Measurements from ENCODE around the gene IFRD2.

IFRD2 gene

DNA sequence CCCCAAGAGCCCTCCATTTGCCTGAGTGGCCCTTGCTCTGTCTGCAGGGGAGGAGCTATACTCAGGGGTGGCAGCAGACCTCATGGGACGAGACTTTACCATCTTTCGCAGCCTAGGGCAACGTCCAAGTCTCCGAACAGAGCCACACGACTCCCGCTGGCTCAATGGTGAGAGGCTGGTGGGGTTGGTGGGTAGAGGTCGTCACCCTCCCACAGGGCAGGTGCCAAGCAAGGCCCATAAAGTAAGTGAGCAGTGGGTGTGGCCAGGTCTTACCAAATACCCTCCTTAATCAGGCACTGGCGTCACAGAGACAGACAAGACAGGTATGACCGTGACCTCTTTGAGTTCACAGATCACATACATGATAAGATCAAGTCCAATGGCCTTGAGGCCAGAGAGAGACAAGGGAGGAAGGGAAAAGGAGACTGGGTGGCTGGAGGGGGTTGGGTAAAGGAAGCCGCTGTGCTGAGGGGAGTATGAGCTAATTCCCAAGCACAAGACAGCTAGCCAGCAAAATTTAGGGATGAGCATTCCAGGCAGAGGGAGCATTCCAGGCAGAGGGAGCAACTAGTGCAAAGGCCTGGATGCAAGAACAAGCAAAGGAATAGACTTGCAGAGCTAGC, 20.8 kb downstream of the IFRD2 start:
- no peak overlapping the region for H3K27ac ChIP-seq
- peaks cover 59 to 71% (median 68%) of the 10 kb centered on the region in 11 experiments for H3K27me3 ChIP-seq
- H3K4me2 ChIP-seq, result no peak overlapping the region
- H3K4me1 ChIP-seq, result peaks cover 13 to 64% (median 51%) of the 10 kb centered on the region in 10 experiments; a peak in 18 of 20 replicates
- peak overlapping the region in 2 of 11 experiments; percentile 3 to 15; a peak in 1 of 22 replicates for H3K9ac ChIP-seq
- no peaks in the 10 kb centered on the region for H3K36me3 ChIP-seq
- no peak for TF ChIP-seq Cebpa-rat (IDR thresholded peaks at IDR 0.05)
- no peak overlapping the region for H3K4me3 ChIP-seq
- H4K20me1 ChIP-seq, result peaks cover 0 to 62% (median 25%) of the 10 kb centered on the region in 11 experiments; a peak in 15 of 22 replicates
- H3K9me3 ChIP-seq (replicated peaks in 1 of 11), result no peaks in the 10 kb centered on the region

DNA sequence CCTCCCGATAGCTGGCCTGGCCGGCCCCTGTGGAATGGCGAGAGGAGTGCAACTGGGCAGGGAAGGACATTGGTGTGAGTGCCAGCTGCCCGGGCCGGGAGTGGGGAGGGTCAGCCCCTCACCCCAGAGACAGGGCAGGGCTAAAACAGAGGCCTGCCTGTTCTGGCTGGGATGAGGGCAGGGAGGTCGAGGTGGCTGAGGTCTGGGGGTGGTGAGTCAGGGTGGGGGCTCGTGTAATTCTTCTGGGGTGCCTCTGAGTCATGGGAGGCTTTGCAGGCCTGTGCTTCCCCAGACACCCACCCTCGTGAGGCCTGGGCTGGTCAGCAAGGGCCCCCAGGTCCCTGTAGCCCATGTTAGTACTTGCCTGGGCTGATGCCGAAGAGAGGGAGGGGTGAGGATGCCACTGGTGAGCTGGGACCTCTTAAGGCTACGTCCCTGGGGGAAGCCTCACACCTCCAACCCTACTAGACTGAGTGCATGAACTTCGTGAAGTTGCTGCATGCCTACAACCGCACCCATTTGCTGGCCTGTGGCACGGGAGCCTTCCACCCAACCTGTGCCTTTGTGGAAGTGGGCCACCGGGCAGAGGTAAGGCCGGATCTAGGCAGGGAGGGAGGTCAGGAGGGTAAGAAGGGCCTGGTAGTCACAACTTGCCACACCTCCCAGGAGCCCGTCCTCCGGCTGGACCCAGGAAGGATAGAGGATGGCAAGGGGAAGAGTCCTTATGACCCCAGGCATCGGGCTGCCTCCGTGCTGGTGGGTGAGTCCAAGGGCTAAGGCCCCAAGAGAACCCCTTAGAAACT, 21.6 kb downstream of the IFRD2 start:
- no peak overlapping the region for H3K27ac ChIP-seq
- peaks cover 7 to 56% (median 43%) of the 10 kb centered on the region in 10 experiments; a peak in 18 of 20 replicates for H3K4me1 ChIP-seq
- no peak overlapping the region for H3K4me3 ChIP-seq
- 0 out of 22 replicates have a peak overlapping the region, but pooled peaks of 2 of the 11 experiments have one; percentile 3 to 10 for H3K4me2 ChIP-seq
- H3K27me3 ChIP-seq, result peaks cover 57 to 71% (median 67%) of the 10 kb centered on the region in 11 experiments
- TF ChIP-seq Cebpa-rat (IDR thresholded peaks at IDR 0.05), result no peak
- no peaks in the 10 kb centered on the region for H3K36me3 ChIP-seq
- peaks cover 0 to 62% (median 17%) of the 10 kb centered on the region in 11 experiments; a peak in 14 of 22 replicates for H4K20me1 ChIP-seq
- H3K9ac ChIP-seq, result peak overlapping the region in 3 of 11 experiments; percentile 3 to 15 (median 13); a peak in 1 of 22 replicates
- no peaks in the 10 kb centered on the region for H3K9me3 ChIP-seq (replicated peaks in 1 of 11)

DNA sequence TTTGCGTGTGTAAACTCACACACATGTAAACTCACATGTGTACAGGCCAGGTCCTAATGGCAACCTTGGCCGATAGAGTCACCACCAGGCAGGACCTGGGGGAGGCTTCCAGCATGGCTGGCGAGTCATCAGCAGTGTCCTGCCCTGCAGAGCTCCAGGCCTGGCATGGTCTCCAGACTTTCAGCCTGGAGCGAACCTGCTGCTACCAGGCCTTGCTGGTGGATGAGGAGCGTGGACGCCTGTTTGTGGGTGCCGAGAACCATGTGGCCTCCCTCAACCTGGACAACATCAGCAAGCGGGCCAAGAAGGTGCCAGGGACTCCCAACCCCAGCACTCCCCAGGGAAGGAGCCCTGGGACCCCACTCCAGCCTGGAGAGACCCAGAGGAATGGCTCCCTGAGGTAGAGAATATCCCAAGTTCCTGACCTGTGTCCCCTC, 22.2 kb downstream of the IFRD2 start:
- H3K4me3 ChIP-seq, result no peak overlapping the region
- H3K36me3 ChIP-seq, result no peaks in the 10 kb centered on the region
- no peak overlapping the region for H3K27ac ChIP-seq
- H3K4me2 ChIP-seq, result peak overlapping the region in 3 of 11 experiments; percentile 34 to 53 (median 50); a peak in 2 of 22 replicates
- no peaks in the 10 kb centered on the region for H3K9me3 ChIP-seq (replicated peaks in 1 of 11)
- H3K4me1 ChIP-seq, result peaks cover under 1 to 52% (median 41%) of the 10 kb centered on the region in 10 experiments; a peak in 18 of 20 replicates
- no peak for TF ChIP-seq Cebpa-rat (IDR thresholded peaks at IDR 0.05)
- peaks cover 0 to 62% (median 11%) of the 10 kb centered on the region in 11 experiments; a peak in 14 of 22 replicates for H4K20me1 ChIP-seq
- H3K27me3 ChIP-seq, result peaks cover 50 to 68% (median 64%) of the 10 kb centered on the region in 11 experiments
- H3K9ac ChIP-seq, result peak overlapping the region in 1 of 11 experiments; percentile 3; a peak in 1 of 22 replicates

DNA sequence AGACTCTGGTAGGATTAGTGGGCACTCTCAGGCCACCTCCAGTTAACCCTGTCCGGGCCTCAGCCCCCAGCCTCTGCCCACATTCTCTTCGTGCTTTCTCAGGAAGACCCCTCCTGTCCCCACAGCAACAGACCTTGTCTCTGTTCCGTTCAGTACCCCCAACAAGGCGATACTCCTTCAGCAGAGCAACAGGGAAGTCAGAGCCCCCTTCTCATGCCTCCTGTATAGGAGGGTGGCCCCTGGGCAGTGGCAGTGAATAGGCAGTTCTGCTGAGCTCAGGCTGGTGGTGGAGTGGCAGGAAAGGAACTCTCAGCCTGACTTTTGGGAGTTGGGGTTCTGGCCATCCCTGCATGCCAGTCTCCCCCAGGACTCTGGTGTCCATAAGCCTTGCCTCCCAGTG, 22.8 kb downstream of the IFRD2 start:
- Histone ChIP-seq H3K4me2 (peak overlapping the region in 9 of 11 experiments; percentile 24 to 68 (median 50); a peak in 13 of 22 replicates), H3K4me1 (peaks cover 0 to 54% (median 42%) of the 10 kb centered on the region in 10 experiments; a peak in 18 of 20 replicates), H3K36me3 (no peaks in the 10 kb centered on the region), H3K9ac (peak overlapping the region in 5 of 11 experiments; percentile 5 to 41 (median 24); a peak in 5 of 22 replicates), H4K20me1 (peaks cover 0 to 59% (median 11%) of the 10 kb centered on the region in 11 experiments; a peak in 12 of 22 replicates), H3K27ac (no peak overlapping the region), H3K27me3 (peaks cover 45 to 63% (median 58%) of the 10 kb centered on the region in 11 experiments), H3K4me3 (no peak overlapping the region), H3K9me3 (replicated peaks in 1 of 11) (no peaks in the 10 kb centered on the region)
- TF ChIP-seq Cebpa-rat (IDR thresholded peaks at IDR 0.05), result no peak

DNA sequence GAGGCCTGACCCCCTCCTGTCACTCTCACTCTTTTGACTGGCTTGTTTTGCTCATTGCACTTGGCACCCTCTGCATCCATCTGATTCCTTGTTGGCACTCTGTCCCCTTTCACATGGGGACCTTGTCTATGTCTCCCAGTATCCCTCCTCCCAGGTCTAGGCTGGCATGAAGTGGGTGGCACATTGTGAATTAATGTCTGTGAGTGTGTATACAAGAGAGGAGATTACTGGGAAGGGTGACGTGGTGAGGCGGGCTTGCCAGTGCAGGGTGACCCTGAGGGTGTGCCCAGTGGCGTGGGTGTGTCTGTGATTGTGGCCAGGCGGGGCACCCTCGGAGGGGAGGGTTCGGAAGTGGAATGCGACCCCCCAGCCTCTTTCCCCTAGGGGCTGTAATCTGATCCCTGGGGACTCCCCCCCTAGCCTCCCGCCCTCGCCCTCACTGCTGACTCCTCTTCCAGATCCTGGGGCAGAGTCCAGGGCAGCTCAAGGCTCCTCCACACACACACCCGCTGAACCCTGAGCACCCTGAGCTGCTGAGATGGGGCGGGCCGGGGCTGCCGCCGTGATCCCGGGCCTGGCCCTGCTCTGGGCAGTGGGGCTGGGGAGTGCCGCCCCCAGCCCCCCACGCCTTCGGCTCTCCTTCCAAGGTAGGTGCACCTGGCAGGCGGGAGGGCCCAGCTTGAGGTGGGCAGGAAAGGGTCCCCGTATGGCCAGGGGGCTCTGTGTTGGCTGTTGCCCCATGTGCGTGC, 23.4 kb downstream of the IFRD2 start, which contains the start of gene SEMA3B:
SEMA3B (plus strand) TSS at position 445 of the 749 bp plus-strand sequence; CDS start at position 539, 94 bp downstream.
- H3K9ac ChIP-seq, result peak within 1 kb of the TSS in 5 of 11 experiments; percentile 5 to 41 (median 24); a peak in 5 of 22 replicates
- no peak within 1 kb of the TSS for H3K4me3 ChIP-seq
- no peaks in the 10 kb centered on the region for H3K36me3 ChIP-seq
- peak within 1 kb of the TSS in 9 of 11 experiments; percentile 24 to 68 (median 54); a peak in 15 of 22 replicates for H3K4me2 ChIP-seq
- H3K9me3 ChIP-seq (replicated peaks in 1 of 11), result no peaks in the 10 kb centered on the region
- no peak within 1 kb of the TSS for H3K27ac ChIP-seq
- peaks cover 0 to 58% (median 9%) of the 10 kb centered on the region in 11 experiments; a peak in 12 of 22 replicates for H4K20me1 ChIP-seq
- H3K27me3 ChIP-seq, result peaks cover 39 to 57% (median 52%) of the 10 kb centered on the region in 11 experiments
- peaks cover 4 to 56% (median 41%) of the 10 kb centered on the region in 10 experiments; a peak in 18 of 20 replicates for H3K4me1 ChIP-seq
- TF ChIP-seq Cebpa-rat (IDR thresholded peaks at IDR 0.05), result no peak

DNA sequence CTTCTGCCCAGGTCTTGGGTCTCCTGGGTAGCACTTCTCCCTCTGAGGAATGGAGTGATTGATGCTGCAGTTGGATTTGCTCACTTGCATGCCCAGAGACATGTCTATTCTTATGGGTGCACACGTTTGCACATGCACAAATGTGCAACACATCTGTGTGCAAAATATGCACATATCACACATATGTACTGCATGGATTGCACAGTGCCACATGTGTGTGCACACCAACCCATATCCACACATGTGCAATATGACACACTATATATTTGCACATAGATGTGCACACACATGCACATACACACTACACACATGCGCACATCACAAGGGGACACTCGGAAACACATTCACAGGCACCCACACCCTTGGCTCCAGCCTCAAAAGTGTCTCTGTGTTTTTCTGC, 24.0 kb downstream of the IFRD2 start:
- Histone ChIP-seq H3K4me3 (no peak overlapping the region), H3K27ac (no peak overlapping the region), H3K9ac (no peak overlapping the region), H3K27me3 (peaks cover 33 to 51% (median 46%) of the 10 kb centered on the region in 11 experiments), H3K36me3 (no peaks in the 10 kb centered on the region), H3K9me3 (replicated peaks in 1 of 11) (no peaks in the 10 kb centered on the region), H3K4me2 (peak overlapping the region in 3 of 11 experiments; percentile 53 to 68 (median 54); a peak in 1 of 22 replicates), H4K20me1 (peaks cover 0 to 56% (median 3%) of the 10 kb centered on the region in 11 experiments; a peak in 11 of 22 replicates), H3K4me1 (peaks cover 3 to 52% (median 35%) of the 10 kb centered on the region in 10 experiments; a peak in 18 of 20 replicates)
- TF ChIP-seq Cebpa-rat (IDR thresholded peaks at IDR 0.05), result no peak

DNA sequence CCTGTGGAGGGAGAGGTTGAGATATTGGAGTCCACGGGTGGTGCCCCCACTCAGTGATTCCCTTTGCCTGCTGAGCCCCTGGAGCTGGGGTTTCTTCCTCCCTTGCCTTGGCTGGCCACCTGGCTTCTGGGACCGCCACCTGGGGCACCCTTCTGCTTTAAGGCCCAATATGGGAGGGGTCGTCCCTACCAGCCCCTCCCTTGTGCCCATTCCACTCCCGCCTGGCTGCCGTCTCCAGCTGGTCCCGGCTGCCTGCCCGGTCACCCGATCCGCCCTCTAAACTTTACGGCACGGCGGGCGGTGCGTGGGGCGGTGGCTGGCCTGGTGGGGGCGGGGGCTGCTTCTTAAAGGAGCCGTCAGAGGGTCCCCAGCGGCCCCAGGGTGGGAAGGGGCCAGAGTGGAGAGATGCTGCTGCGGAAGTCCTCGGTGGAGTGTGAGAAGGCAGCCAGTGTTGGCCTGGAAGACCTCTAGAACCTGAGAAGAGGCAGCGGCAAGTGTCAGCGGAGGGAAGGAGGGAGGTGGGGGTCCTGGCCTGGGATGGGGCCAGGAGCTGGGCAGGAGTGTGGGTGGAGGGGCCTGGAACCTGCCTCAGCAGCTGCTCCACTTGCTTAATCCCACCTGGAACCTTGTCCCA, 24.8 kb downstream of the IFRD2 start:
- peaks cover 0 to 63% (median 0%) of the 10 kb centered on the region in 11 experiments; a peak in 6 of 22 replicates for H4K20me1 ChIP-seq
- H3K4me3 ChIP-seq, result no peak overlapping the region
- peak overlapping the region in 4 of 11 experiments; percentile 13 to 19 (median 18); a peak in 3 of 22 replicates for H3K9ac ChIP-seq
- no peak overlapping the region for H3K27ac ChIP-seq
- no peak for TF ChIP-seq Cebpa-rat (IDR thresholded peaks at IDR 0.05)
- peaks cover 28 to 45% (median 42%) of the 10 kb centered on the region in 11 experiments for H3K27me3 ChIP-seq
- H3K4me1 ChIP-seq, result peaks cover 0 to 56% (median 31%) of the 10 kb centered on the region in 10 experiments; a peak in 17 of 20 replicates
- no peaks in the 10 kb centered on the region for H3K36me3 ChIP-seq
- no peaks in the 10 kb centered on the region for H3K9me3 ChIP-seq (replicated peaks in 1 of 11)
- peak overlapping the region in 8 of 11 experiments; percentile 6 to 58 (median 50); a peak in 13 of 22 replicates for H3K4me2 ChIP-seq
